Hematopoietic multipotent progenitor cell treated with erythropoietin and hydrocortisone succinate and interleukin-3 and kit ligand, for 6 days (in vitro differentiated cells): ENCODE results near the gene PIH1D2.
A peak's percentile ranks its signal among the peaks of the same experiment; 100 is the strongest.
"Not testable (repeated sequence)": the region's sequence is repeated elsewhere in the genome, so short reads cannot be mapped to it uniquely, and the experiment has no call there.

ENCODE experiments used
- DNase-seq: peaks from one replicate; pipeline ENCODE4 v3.0.0-alpha.2; 2015

The PIH1D2 gene

GRCh38 chr11:112073941-112074811, at the start of gene PIH1D2, which contains the start of gene NKAPD1:
TSS of gene PIH1D2 (minus strand) at chr11:112074017. CDS start at chr11:112073174, 843 bp downstream.
TSS of gene NKAPD1 (plus strand) at chr11:112074299. CDS start at chr11:112075575, 1,276 bp downstream.
- peak; percentile 93 for DNase-seq

GRCh38 chr11:112123129-112123528, 49.3 kb upstream of the PIH1D2 start:
- DNase-seq: no peak

- DNase-seq: no peak
Measured at GRCh38 chr11:112121981-112122615, 48.3 kb upstream of the PIH1D2 start.

- no peak for DNase-seq
Measured at GRCh38 chr11:112118176-112118575, 44.4 kb upstream of the PIH1D2 start.

GRCh38 chr11:112115386-112115785, 41.6 kb upstream of the PIH1D2 start:
- no peak for DNase-seq

GRCh38 chr11:112114460-112114859, 40.6 kb upstream of the PIH1D2 start:
- DNase-seq: no peak

- peak; percentile 83 for DNase-seq
Measured at GRCh38 chr11:112113539-112114457, 40.0 kb upstream of the PIH1D2 start.

GRCh38 chr11:112106070-112106469, 32.3 kb upstream of the PIH1D2 start:
- DNase-seq: no peak

GRCh38 chr11:112103446-112103845, 29.6 kb upstream of the PIH1D2 start:
- no peak for DNase-seq

- DNase-seq: no peak
Measured at GRCh38 chr11:112100462-112100861, 26.6 kb upstream of the PIH1D2 start.

- no peak for DNase-seq
Measured at GRCh38 chr11:112097734-112098528, 24.1 kb upstream of the PIH1D2 start.

- no peak for DNase-seq
Measured at GRCh38 chr11:112096194-112096593, 22.4 kb upstream of the PIH1D2 start.

GRCh38 chr11:112095302-112095701, 21.5 kb upstream of the PIH1D2 start:
- not testable (repeated sequence) for DNase-seq

GRCh38 chr11:112087212-112087611, 13.4 kb upstream of the PIH1D2 start:
- DNase-seq: peak; percentile 26

GRCh38 chr11:112086422-112087191, 12.8 kb upstream of the PIH1D2 start, which contains the start of the genes SDHD and TIMM8B:
TSS of gene SDHD (plus strand) at chr11:112086873. CDS start at chr11:112086908, 35 bp downstream.
TSS of gene TIMM8B (minus strand) at chr11:112086756. CDS start at chr11:112086723, 33 bp downstream.
- peak; percentile 99 for DNase-seq

- peak; percentile 73 for DNase-seq
Measured at GRCh38 chr11:112085822-112086421, 12.1 kb upstream of the PIH1D2 start.

GRCh38 chr11:112082729-112083128, 8.9 kb upstream of the PIH1D2 start:
- no peak for DNase-seq

GRCh38 chr11:112062923-112063322, 10.9 kb downstream of the PIH1D2 start:
- no peak for DNase-seq

- DNase-seq: no peak
Measured at GRCh38 chr11:112058103-112058502, 15.7 kb downstream of the PIH1D2 start.

- no peak for DNase-seq
Measured at GRCh38 chr11:112057170-112057569, 16.6 kb downstream of the PIH1D2 start.

- DNase-seq: no peak
Measured at GRCh38 chr11:112051768-112052167, 22.0 kb downstream of the PIH1D2 start.
